Tibial artery (tissue), 4 donors: ENCODE measurements around the gene SNX7.

Experiments
- DNase-seq, 2 donors: peaks; one replicate each; pipeline ENCODE4 v3.0.0-alpha.2; 2019
- H3K27ac ChIP-seq, 2 donors: fragments of 200-600 bp; sonication (generic) in 1 of 2; 1 replicate in 1 of 2; 2 replicates in 1 of 2; pipeline ENCODE4 v1.5.1; 2018 to 2019; ENCODE audit warnings: mild to moderate bottlenecking in 1 of 2
- H3K27me3 ChIP-seq, 2 donors: fragments of 200-600 bp; sonication (generic) in 1 of 2; one replicate each; pipeline versions ENCODE4 v1.5.1 to v1.6.0; 2016 to 2019
- H3K36me3 ChIP-seq, 3 donors: fragments of 200-600 bp; sonication (generic) in 2 of 3; one replicate each; pipeline ENCODE4 v1.5.1; 2016 to 2019; ENCODE audit warnings: mild to moderate bottlenecking in 2 of 3
- H3K4me1 ChIP-seq, 4 donors: fragments of 200-600 bp; sonication (generic) in 2 of 4; 1 replicate in 3 of 4; 2 replicates in 1 of 4; pipeline ENCODE4 v1.5.1; 2016 to 2019
- H3K4me3 ChIP-seq, 2 donors: fragments of 200-600 bp; sonication (generic) in 1 of 2; 1 replicate in 1 of 2; 2 replicates in 1 of 2; pipeline ENCODE4 v1.5.1; 2018 to 2019; ENCODE audit warnings: mild to moderate bottlenecking in 2 of 2
- H3K9me3 ChIP-seq, 3 donors: fragments of 200-600 bp; sonication (generic) in 1 of 3; one replicate each; pipeline ENCODE4 v1.5.1; 2016 to 2019
- CTCF ChIP-seq, 2 experiments: fragments of 200-600 bp in 1 of 2; fragments of 450-650 bp in 1 of 2; IDR thresholded peaks; one replicate each; pipeline ENCODE4 v1.5.1; 2017 to 2019; ENCODE audit warnings: antibody characterized with exemption in 2 of 2, mild to moderate bottlenecking in 1 of 2, moderate library complexity in 1 of 2
- intact Hi-C: fragments of 100-400 bp; cut with DNase I; formaldehyde crosslinking; loops from one replicate; pipeline ENCODE4 v1.15.0; 2023; ENCODE audit warnings: low total_unique reads

Gene SNX7

GRCh38 chr1:98681812-98682211 is 20.3 kb downstream of the SNX7 start:
- no peak for DNase-seq

GRCh38 chr1:98688110-98688739 is 26.7 kb downstream of the SNX7 start:
- Histone ChIP-seq H3K4me1 (peaks cover 0 to 11% (median 0%) of the 10 kb centered on the region in 4 donors), H3K4me3 (no peak overlapping the region), H3K9me3 (no peaks in the 10 kb centered on the region), H3K36me3 (peaks cover 5 to 25% (median 16%) of the 10 kb centered on the region in 3 donors), H3K27me3 (no peaks in the 10 kb centered on the region), H3K27ac (no peak overlapping the region)
- DNase-seq = no peak
- no peak for TF ChIP-seq CTCF (IDR thresholded peaks at IDR 0.05)
- intact Hi-C loops = no loop called here

More at GRCh38 chr1:98681812-98682211, 20.3 kb downstream of the SNX7 start:
- Histone ChIP-seq H3K27ac (no peak overlapping the region), H3K27me3 (no peaks in the 10 kb centered on the region), H3K4me1 (peaks cover 0 to 19% (median 2%) of the 10 kb centered on the region in 4 donors), H3K9me3 (no peaks in the 10 kb centered on the region), H3K36me3 (peaks cover 0 to 18% (median 9%) of the 10 kb centered on the region in 3 donors), H3K4me3 (no peak overlapping the region)
- intact Hi-C loops = no loop called here
- no peak for TF ChIP-seq CTCF (IDR thresholded peaks at IDR 0.05)

- H3K4me1 ChIP-seq = peaks cover 0 to 11% (median 0%) of the 10 kb centered on the region in 4 donors
- H3K4me3 ChIP-seq = no peak overlapping the region
- H3K27me3 ChIP-seq = no peaks in the 10 kb centered on the region
- H3K36me3 ChIP-seq = peaks cover 13 to 21% (median 15%) of the 10 kb centered on the region in 3 donors
- H3K27ac ChIP-seq = no peak overlapping the region
- intact Hi-C loops = no loop called here
- no peak for TF ChIP-seq CTCF (IDR thresholded peaks at IDR 0.05)
- H3K9me3 ChIP-seq = no peaks in the 10 kb centered on the region
- no peak for DNase-seq
These were observed 29.1 kb downstream of the SNX7 start for GRCh38 chr1:98690576-98690975.

- no peak for DNase-seq
- peaks cover 0 to 11% (median 0%) of the 10 kb centered on the region in 4 donors for H3K4me1 ChIP-seq
- no peak for TF ChIP-seq CTCF (IDR thresholded peaks at IDR 0.05)
- no peaks in the 10 kb centered on the region for H3K9me3 ChIP-seq
- H3K27me3 ChIP-seq = no peaks in the 10 kb centered on the region
- no peak overlapping the region for H3K4me3 ChIP-seq
- peaks cover 7 to 14% (median 7%) of the 10 kb centered on the region in 3 donors for H3K36me3 ChIP-seq
- intact Hi-C loops = no loop called here
- no peak overlapping the region for H3K27ac ChIP-seq
These were observed 31.0 kb downstream of the SNX7 start for GRCh38 chr1:98692482-98692881.

GRCh38 chr1:98693385-98693784 is 31.9 kb downstream of the SNX7 start:
- Histone ChIP-seq H3K27me3 (no peaks in the 10 kb centered on the region), H3K27ac (no peak overlapping the region), H3K36me3 (peaks cover 0 to 14% (median 4%) of the 10 kb centered on the region in 3 donors), H3K4me1 (peaks cover 0 to 11% (median 0%) of the 10 kb centered on the region in 4 donors), H3K4me3 (no peak overlapping the region), H3K9me3 (no peaks in the 10 kb centered on the region)
- no peak for TF ChIP-seq CTCF (IDR thresholded peaks at IDR 0.05)
- no peak for DNase-seq
- intact Hi-C loops = no loop called here
